ENCODE measurements around the gene TMEM117.
"Not testable (repeated sequence)": the region's sequence is repeated elsewhere in the genome, so short reads cannot be mapped to it uniquely, and the experiment has no call there.

The TMEM117 gene

GRCh38 chr12:43856972-43857371 is 21.1 kb downstream of the TMEM117 start:
- TF ChIP-seq CTCF (conservative IDR thresholded peaks at IDR 0.05; ENCODE audit: low read depth, low read length) = no peak
- no peak overlapping the region for H3K4me3 ChIP-seq (ENCODE audit: low read length)
- DNase-seq (ENCODE audit: low read depth) = no peak

DNA sequence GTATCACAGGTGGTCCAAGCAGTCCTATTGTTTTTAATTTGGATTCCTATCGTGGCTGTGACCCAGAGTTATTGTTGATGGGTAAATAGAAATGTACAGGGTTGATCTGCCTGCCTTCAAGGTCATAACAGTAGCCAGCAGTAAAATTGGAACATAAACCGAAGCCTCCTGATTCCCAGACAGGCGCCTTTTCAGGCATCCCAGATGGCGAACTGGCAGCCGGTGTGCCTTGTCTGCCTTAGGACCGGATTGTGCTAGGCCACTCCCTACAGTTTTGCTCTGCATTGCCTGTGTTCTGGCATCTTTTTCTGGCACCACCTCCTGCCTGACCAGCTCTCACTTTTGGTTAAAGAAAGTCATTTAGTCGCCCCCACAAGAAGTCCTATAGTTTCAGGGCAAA is 22.2 kb downstream of the TMEM117 start:
- DNase-seq (ENCODE audit: low read depth) = no peak
- no peak for TF ChIP-seq CTCF (conservative IDR thresholded peaks at IDR 0.05; ENCODE audit: low read depth, low read length)
- H3K4me3 ChIP-seq (ENCODE audit: low read length) = no peak overlapping the region

DNA sequence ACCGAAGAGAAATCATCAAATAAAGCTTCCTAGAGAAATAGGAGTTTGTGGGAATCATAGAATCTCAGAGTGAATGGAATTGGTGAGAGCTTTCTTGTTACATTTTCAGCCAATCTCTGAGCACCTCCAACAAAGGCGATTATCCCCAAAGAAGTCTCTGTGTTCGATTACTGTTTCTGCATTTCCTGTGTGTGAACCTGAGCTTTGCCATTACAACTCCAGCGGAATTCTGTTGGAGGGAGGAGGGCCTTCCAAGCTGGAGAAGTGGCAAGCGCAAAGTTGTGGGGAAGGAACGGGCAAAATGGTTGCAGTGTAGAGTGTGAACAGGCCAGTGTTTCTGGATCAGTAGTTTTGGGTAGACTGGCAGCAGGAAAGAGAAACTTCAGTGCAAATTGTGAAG is 23.1 kb downstream of the TMEM117 start:
- TF ChIP-seq CTCF (conservative IDR thresholded peaks at IDR 0.05; ENCODE audit: low read depth, low read length) = no peak
- no peak for DNase-seq (ENCODE audit: low read depth)
- H3K4me3 ChIP-seq (ENCODE audit: low read length) = no peak overlapping the region

GRCh38 chr12:43861015-43861839 is 25.3 kb downstream of the TMEM117 start:
- DNase-seq (ENCODE audit: low read depth) = no peak
- TF ChIP-seq CTCF (conservative IDR thresholded peaks at IDR 0.05; ENCODE audit: low read depth, low read length) = no peak
- no peak overlapping the region for H3K4me3 ChIP-seq (ENCODE audit: low read length)

DNA sequence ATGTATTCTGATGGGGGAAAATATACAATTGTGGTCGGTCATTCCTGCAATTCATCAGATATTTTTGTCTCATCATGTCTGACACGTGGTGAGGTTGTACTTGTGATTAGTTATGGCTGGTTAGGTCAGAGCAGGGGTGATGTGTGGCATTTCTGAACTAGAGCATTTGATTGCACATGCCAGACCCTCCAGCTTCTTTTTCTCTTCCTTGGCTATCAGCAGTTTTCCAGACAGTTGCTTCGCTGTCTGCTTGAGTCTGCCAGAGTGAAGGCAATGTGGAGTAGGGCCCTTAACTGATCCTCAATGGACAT is 25.9 kb downstream of the TMEM117 start:
- TF ChIP-seq CTCF (conservative IDR thresholded peaks at IDR 0.05; ENCODE audit: low read depth, low read length) = no peak
- H3K4me3 ChIP-seq (ENCODE audit: low read length) = no peak overlapping the region
- DNase-seq (ENCODE audit: low read depth) = no peak

GRCh38 chr12:43863770-43864366 is 28.0 kb downstream of the TMEM117 start:
- no peak for TF ChIP-seq CTCF (conservative IDR thresholded peaks at IDR 0.05; ENCODE audit: low read depth, low read length)
- DNase-seq (ENCODE audit: low read depth) = no peak
- H3K4me3 ChIP-seq (ENCODE audit: low read length) = no peak overlapping the region

- not testable (repeated sequence) for DNase-seq (ENCODE audit: low read depth); H3K4me3 ChIP-seq (ENCODE audit: low read length)
These were observed 28.7 kb downstream of the TMEM117 start for GRCh38 chr12:43864557-43864956.
